ENCODE data around the gene DCLK1.

DNA sequence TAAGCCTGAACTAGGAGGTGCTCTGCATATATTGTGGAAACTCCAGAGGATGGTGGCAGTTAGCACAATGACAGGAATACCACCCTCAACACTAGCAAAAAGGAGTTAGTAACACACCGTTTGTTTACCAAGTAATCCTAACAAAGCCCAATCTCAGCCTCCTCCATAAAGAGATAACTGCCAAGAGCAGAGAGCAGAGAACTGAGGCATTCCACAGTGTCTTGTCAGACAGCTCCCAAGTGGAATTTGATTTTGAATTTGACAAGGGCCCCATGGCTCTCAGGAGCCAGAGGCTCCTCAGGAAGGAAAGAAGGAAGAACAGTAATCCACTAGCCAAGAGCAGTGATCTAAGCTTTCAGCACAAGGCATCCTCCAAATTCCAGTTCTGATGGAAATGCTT is 298.6 kb downstream of the DCLK1 start:
- TF ChIP-seq POLR2A (IDR thresholded peaks at IDR 0.05; ENCODE audit: low read depth) (no peak), POLR2AphosphoS5 (IDR thresholded peaks at IDR 0.05) (no peak)
- TF ChIP-seq, protein P1, sequence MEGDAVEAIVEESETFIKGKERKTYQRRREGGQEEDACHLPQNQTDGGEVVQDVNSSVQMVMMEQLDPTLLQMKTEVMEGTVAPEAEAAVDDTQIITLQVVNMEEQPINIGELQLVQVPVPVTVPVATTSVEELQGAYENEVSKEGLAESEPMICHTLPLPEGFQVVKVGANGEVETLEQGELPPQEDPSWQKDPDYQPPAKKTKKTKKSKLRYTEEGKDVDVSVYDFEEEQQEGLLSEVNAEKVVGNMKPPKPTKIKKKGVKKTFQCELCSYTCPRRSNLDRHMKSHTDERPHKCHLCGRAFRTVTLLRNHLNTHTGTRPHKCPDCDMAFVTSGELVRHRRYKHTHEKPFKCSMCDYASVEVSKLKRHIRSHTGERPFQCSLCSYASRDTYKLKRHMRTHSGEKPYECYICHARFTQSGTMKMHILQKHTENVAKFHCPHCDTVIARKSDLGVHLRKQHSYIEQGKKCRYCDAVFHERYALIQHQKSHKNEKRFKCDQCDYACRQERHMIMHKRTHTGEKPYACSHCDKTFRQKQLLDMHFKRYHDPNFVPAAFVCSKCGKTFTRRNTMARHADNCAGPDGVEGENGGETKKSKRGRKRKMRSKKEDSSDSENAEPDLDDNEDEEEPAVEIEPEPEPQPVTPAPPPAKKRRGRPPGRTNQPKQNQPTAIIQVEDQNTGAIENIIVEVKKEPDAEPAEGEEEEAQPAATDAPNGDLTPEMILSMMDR (IDR thresholded peaks at IDR 0.05): no peak

Measured in esophagus muscularis mucosa (tissue), 3 donors.